T-helper 1 cell treated with Interleukin-12 subunit alpha and Interleukin-12 subunit beta and Interleukin-4 antibody, amounts not matched to agents 30 ng/mL and 1 ng/mL, for 36 hours (primary cell): ENCODE data around the gene NDST4. TPM values are rescaled to one million over a fixed set of nuclear protein-coding genes. Genes with fewer than 3 reads are reported as not detected.

Experiments
- intact Hi-C: fragments of 100-400 bp; cut with micrococcal nuclease; formaldehyde crosslinking; loops from one replicate; pipeline ENCODE4 v1.15.1; 2024
- total RNA-seq: library from RNA; stranded (reverse); gene quantifications from 2 replicates; pipeline ENCODE4 v1.2.3, GENCODE V29; 2022

NDST4 gene
- not detected in 2 replicates for total RNA-seq

- intact Hi-C loops: no loop called here
Observed at GRCh38 chr4:115113506-115114106, at the start of gene NDST4. TSS of gene NDST4 (minus strand) at chr4:115113620. CDS start at chr4:115077036, 36,584 bp downstream.

- intact Hi-C loops: no loop called here
Observed at GRCh38 chr4:115159141-115159540, 45.7 kb upstream of the NDST4 start.

- intact Hi-C loops: no loop called here
Observed at GRCh38 chr4:115158296-115158695, 44.9 kb upstream of the NDST4 start.

GRCh38 chr4:115154826-115155225, 41.4 kb upstream of the NDST4 start:
- intact Hi-C loops: no loop called here

GRCh38 chr4:115152965-115153364, 39.5 kb upstream of the NDST4 start:
- intact Hi-C loops: no loop called here

- intact Hi-C loops: no loop called here
Observed at GRCh38 chr4:115152081-115152480, 38.7 kb upstream of the NDST4 start.

GRCh38 chr4:115149106-115149505, 35.7 kb upstream of the NDST4 start:
- intact Hi-C loops: no loop called here

GRCh38 chr4:115145393-115146160, 32.2 kb upstream of the NDST4 start:
- intact Hi-C loops: no loop called here

GRCh38 chr4:115128037-115128436, 14.6 kb upstream of the NDST4 start:
- intact Hi-C loops: no loop called here

- intact Hi-C loops: no loop called here
Observed at GRCh38 chr4:115126491-115126890, 13.1 kb upstream of the NDST4 start.

GRCh38 chr4:115121351-115122043, 8.1 kb upstream of the NDST4 start:
- intact Hi-C loops: no loop called here

GRCh38 chr4:115119804-115120352, 6.5 kb upstream of the NDST4 start:
- intact Hi-C loops: no loop called here

GRCh38 chr4:115117651-115118050, 4.2 kb upstream of the NDST4 start:
- intact Hi-C loops: no loop called here

- intact Hi-C loops: no loop called here
Observed at GRCh38 chr4:115110191-115111181, 2.9 kb downstream of the NDST4 start.

GRCh38 chr4:115108850-115109249, 4.6 kb downstream of the NDST4 start:
- intact Hi-C loops: no loop called here

GRCh38 chr4:115107411-115107810, 6.0 kb downstream of the NDST4 start:
- intact Hi-C loops: no loop called here

- intact Hi-C loops: no loop called here
Observed at GRCh38 chr4:115101675-115102074, 11.7 kb downstream of the NDST4 start.

- intact Hi-C loops: loop anchor here (5.0 kb wide), 2 partner anchors 447 to 592 kb away; no protein-coding TSS in a partner anchor
Observed at GRCh38 chr4:115090483-115091075, 22.8 kb downstream of the NDST4 start.

GRCh38 chr4:115082633-115083032, 30.8 kb downstream of the NDST4 start:
- intact Hi-C loops: no loop called here

GRCh38 chr4:115076691-115077090, 36.7 kb downstream of the NDST4 start:
- intact Hi-C loops: no loop called here
